ENCODE results near the gene ACSL3.

Gene ACSL3

GRCh38 chr2:222860740-222861410 lies at the start of gene ACSL3:
ACSL3 (plus strand) TSS chr2:222861036; CDS start chr2:222908773, 47,737 bp downstream.
- Histone ChIP-seq H3K9me3 (ENCODE audit: control insufficient read depth, insufficient read depth, low read length) (no peaks in the 10 kb centered on the region), H3K4me1 (ENCODE audit: insufficient read depth, low read length) (peaks cover 36% of the 10 kb centered on the region), H3K9ac (ENCODE audit: low read depth, low read length) (peak within 1 kb of the TSS; percentile 93), H3K36me3 (ENCODE audit: insufficient read depth, low read length) (no peaks in the 10 kb centered on the region)

GRCh38 chr2:222811828-222812227 lies 49.0 kb upstream of the ACSL3 start:
- Histone ChIP-seq H3K9ac (ENCODE audit: low read depth, low read length) (no peak overlapping the region), H3K36me3 (ENCODE audit: insufficient read depth, low read length) (no peaks in the 10 kb centered on the region), H3K4me1 (ENCODE audit: insufficient read depth, low read length) (no peaks in the 10 kb centered on the region)

GRCh38 chr2:222813177-222813843 lies 47.5 kb upstream of the ACSL3 start:
- H3K9me3 ChIP-seq (ENCODE audit: control insufficient read depth, insufficient read depth, low read length): no peaks in the 10 kb centered on the region
- no peaks in the 10 kb centered on the region for H3K4me1 ChIP-seq (ENCODE audit: insufficient read depth, low read length)
- H3K36me3 ChIP-seq (ENCODE audit: insufficient read depth, low read length): no peaks in the 10 kb centered on the region
- no peak overlapping the region for H3K9ac ChIP-seq (ENCODE audit: low read depth, low read length)

More at GRCh38 chr2:222811828-222812227, 49.0 kb upstream of the ACSL3 start:
- no peaks in the 10 kb centered on the region for H3K9me3 ChIP-seq (ENCODE audit: control insufficient read depth, insufficient read depth, low read length)

GRCh38 chr2:222819722-222820333 lies 41.0 kb upstream of the ACSL3 start:
- H3K4me1 ChIP-seq (ENCODE audit: insufficient read depth, low read length): no peaks in the 10 kb centered on the region
- H3K36me3 ChIP-seq (ENCODE audit: insufficient read depth, low read length): no peaks in the 10 kb centered on the region
- no peak overlapping the region for H3K9ac ChIP-seq (ENCODE audit: low read depth, low read length)

GRCh38 chr2:222823183-222823930 lies 37.5 kb upstream of the ACSL3 start:
- Histone ChIP-seq H3K4me1 (ENCODE audit: insufficient read depth, low read length) (no peaks in the 10 kb centered on the region), H3K9ac (ENCODE audit: low read depth, low read length) (no peak overlapping the region), H3K36me3 (ENCODE audit: insufficient read depth, low read length) (no peaks in the 10 kb centered on the region), H3K9me3 (ENCODE audit: control insufficient read depth, insufficient read depth, low read length) (no peaks in the 10 kb centered on the region)

More at GRCh38 chr2:222819722-222820333, 41.0 kb upstream of the ACSL3 start:
- H3K9me3 ChIP-seq (ENCODE audit: control insufficient read depth, insufficient read depth, low read length): no peaks in the 10 kb centered on the region

GRCh38 chr2:222825031-222825430 lies 35.8 kb upstream of the ACSL3 start:
- Histone ChIP-seq H3K9me3 (ENCODE audit: control insufficient read depth, insufficient read depth, low read length) (no peaks in the 10 kb centered on the region), H3K4me1 (ENCODE audit: insufficient read depth, low read length) (no peaks in the 10 kb centered on the region), H3K9ac (ENCODE audit: low read depth, low read length) (no peak overlapping the region), H3K36me3 (ENCODE audit: insufficient read depth, low read length) (no peaks in the 10 kb centered on the region)

- Histone ChIP-seq H3K36me3 (ENCODE audit: insufficient read depth, low read length) (no peaks in the 10 kb centered on the region), H3K9ac (ENCODE audit: low read depth, low read length) (no peak overlapping the region), H3K4me1 (ENCODE audit: insufficient read depth, low read length) (no peaks in the 10 kb centered on the region), H3K9me3 (ENCODE audit: control insufficient read depth, insufficient read depth, low read length) (no peaks in the 10 kb centered on the region)
Measured at GRCh38 chr2:222827417-222827816, 33.4 kb upstream of the ACSL3 start.

- no peaks in the 10 kb centered on the region for H3K9me3 ChIP-seq (ENCODE audit: control insufficient read depth, insufficient read depth, low read length)
- no peaks in the 10 kb centered on the region for H3K4me1 ChIP-seq (ENCODE audit: insufficient read depth, low read length)
- H3K9ac ChIP-seq (ENCODE audit: low read depth, low read length): no peak overlapping the region
- H3K36me3 ChIP-seq (ENCODE audit: insufficient read depth, low read length): no peaks in the 10 kb centered on the region
Measured at GRCh38 chr2:222828572-222828971, 32.3 kb upstream of the ACSL3 start.

GRCh38 chr2:222830164-222830563 lies 30.7 kb upstream of the ACSL3 start:
- Histone ChIP-seq H3K36me3 (ENCODE audit: insufficient read depth, low read length) (no peaks in the 10 kb centered on the region), H3K9ac (ENCODE audit: low read depth, low read length) (no peak overlapping the region), H3K4me1 (ENCODE audit: insufficient read depth, low read length) (no peaks in the 10 kb centered on the region), H3K9me3 (ENCODE audit: control insufficient read depth, insufficient read depth, low read length) (no peaks in the 10 kb centered on the region)

- Histone ChIP-seq H3K36me3 (ENCODE audit: insufficient read depth, low read length) (no peaks in the 10 kb centered on the region), H3K4me1 (ENCODE audit: insufficient read depth, low read length) (no peaks in the 10 kb centered on the region), H3K9ac (ENCODE audit: low read depth, low read length) (no peak overlapping the region), H3K9me3 (ENCODE audit: control insufficient read depth, insufficient read depth, low read length) (no peaks in the 10 kb centered on the region)
Measured at GRCh38 chr2:222833410-222833809, 27.4 kb upstream of the ACSL3 start.

- H3K4me1 ChIP-seq (ENCODE audit: insufficient read depth, low read length): no peaks in the 10 kb centered on the region
- H3K9me3 ChIP-seq (ENCODE audit: control insufficient read depth, insufficient read depth, low read length): no peaks in the 10 kb centered on the region
- H3K36me3 ChIP-seq (ENCODE audit: insufficient read depth, low read length): no peaks in the 10 kb centered on the region
- no peak overlapping the region for H3K9ac ChIP-seq (ENCODE audit: low read depth, low read length)
Measured at GRCh38 chr2:222835143-222835822, 25.6 kb upstream of the ACSL3 start.

GRCh38 chr2:222835823-222836151 lies 25.0 kb upstream of the ACSL3 start:
- Histone ChIP-seq H3K4me1 (ENCODE audit: insufficient read depth, low read length) (no peaks in the 10 kb centered on the region), H3K9me3 (ENCODE audit: control insufficient read depth, insufficient read depth, low read length) (no peaks in the 10 kb centered on the region), H3K36me3 (ENCODE audit: insufficient read depth, low read length) (no peaks in the 10 kb centered on the region), H3K9ac (ENCODE audit: low read depth, low read length) (no peak overlapping the region)

GRCh38 chr2:222837643-222838056 lies 23.2 kb upstream of the ACSL3 start:
- Histone ChIP-seq H3K36me3 (ENCODE audit: insufficient read depth, low read length) (no peaks in the 10 kb centered on the region), H3K9ac (ENCODE audit: low read depth, low read length) (no peak overlapping the region), H3K9me3 (ENCODE audit: control insufficient read depth, insufficient read depth, low read length) (no peaks in the 10 kb centered on the region), H3K4me1 (ENCODE audit: insufficient read depth, low read length) (no peaks in the 10 kb centered on the region)

Data from ES-I3 (cell line).